Hepatocyte (in vitro differentiated cells): Measurements from ENCODE around the gene KIAA1671. TPM values are rescaled to one million over a fixed set of nuclear protein-coding genes. Genes with fewer than 3 reads are reported as not detected.

Experiments
- DNase-seq: peaks from one replicate; pipeline ENCODE4 v3.0.0-alpha.2; 2016; ENCODE audit warnings: low spot score
- H2AFZ ChIP-seq: fragments of 200-600 bp; sonication (generic); 2 replicates; pipeline ENCODE4 v1.6.0; 2016; ENCODE audit warnings: antibody characterized with exemption, mild to moderate bottlenecking
- H3K27ac ChIP-seq: fragments of 200-600 bp; sonication (generic); 2 replicates; pipeline ENCODE4 v1.5.1; 2016; ENCODE audit warnings: mild to moderate bottlenecking
- H3K27me3 ChIP-seq: fragments of 200-600 bp; sonication (generic); 2 replicates; pipeline ENCODE4 v1.6.1; 2016
- H3K36me3 ChIP-seq: fragments of 200-600 bp; sonication (generic); replicated peaks from 2 replicates; pipeline ENCODE4 v1.5.1; 2016; ENCODE audit warnings: low read depth; ENCODE audit not compliant: insufficient read depth
- H3K4me1 ChIP-seq: fragments of 200-600 bp; sonication (generic); 2 replicates; pipeline ENCODE4 v1.5.1; 2016; ENCODE audit warnings: mild to moderate bottlenecking, moderate library complexity; ENCODE audit not compliant: insufficient read depth
- H3K4me2 ChIP-seq: fragments of 200-600 bp; sonication (generic); 2 replicates; pipeline ENCODE4 v1.6.0; 2016
- H3K4me3 ChIP-seq: fragments of 200-600 bp; sonication (generic); 2 replicates; pipeline ENCODE4 v1.5.1; 2016; ENCODE audit warnings: mild to moderate bottlenecking
- H3K79me2 ChIP-seq: fragments of 200-600 bp; sonication (generic); 2 replicates; pipeline ENCODE4 v1.6.0; 2017; ENCODE audit warnings: mild to moderate bottlenecking
- H3K9me2 ChIP-seq: fragments of 200-600 bp; sonication (generic); replicated peaks from 2 replicates; pipeline ENCODE4 v1.6.0; 2017; ENCODE audit warnings: mild to moderate bottlenecking; ENCODE audit not compliant: insufficient read depth
- H3K9me3 ChIP-seq: fragments of 200-600 bp; sonication (generic); 2 replicates; pipeline ENCODE4 v1.5.1; 2016; ENCODE audit warnings: low read depth, mild to moderate bottlenecking
- H4K20me1 ChIP-seq: fragments of 200-600 bp; sonication (generic); 2 replicates; pipeline ENCODE4 v1.6.0; 2016; ENCODE audit warnings: mild to moderate bottlenecking; ENCODE audit not compliant: insufficient read depth, poor library complexity, severe bottlenecking
- CTCF ChIP-seq: fragments of 200-600 bp; sonication (generic); IDR thresholded peaks from 2 replicates; pipeline ENCODE4 v1.5.1; 2016; ENCODE audit warnings: antibody characterized with exemption, mild to moderate bottlenecking; ENCODE audit not compliant: poor library complexity
- EZH2 ChIP-seq: fragments of 200-600 bp; sonication (generic); IDR thresholded peaks from 2 replicates; pipeline ENCODE4 v1.6.1; 2016; ENCODE audit warnings: antibody characterized with exemption, mild to moderate bottlenecking, borderline replicate concordance
- EZH2phosphoT487 ChIP-seq: fragments of 200-600 bp; sonication (generic); IDR thresholded peaks from one replicate; pipeline ENCODE4 v1.6.1; 2018; ENCODE audit warnings: antibody characterized with exemption, mild to moderate bottlenecking, low read depth, moderate library complexity; ENCODE audit not compliant: unreplicated experiment, severe bottlenecking
- WGBS: methylation state at CpG from one replicate; pipeline ENCODE4 v1.1.6; 2016; ENCODE audit warnings: low lambda C conversion rate; ENCODE audit errors: missing lambda C conversion rate; 5-methylcytosine and 5-hydroxymethylcytosine counted together
- polyA plus RNA-seq: library from polyadenylated mRNA; unstranded; fragments of >200 nt; fragmentation: Nextera tagmentation; extraction: Ambion mirVana; gene quantifications from 2 replicates; pipeline ENCODE4 v1.2.1, GENCODE V29; 2016
- total RNA-seq: library from RNA; depleted of rRNA; stranded (reverse); fragments of >200 nt; gene quantifications from 2 replicates; pipeline ENCODE4 v1.2.3, GENCODE V29; 2014

Gene KIAA1671
- total and polyA plus RNA-seq, 2 experiments from 2014 or later, result 8.1 to 26.5 TPM

GRCh38 chr22:25069758-25070481 is 117.4 kb downstream of the KIAA1671 start:
- Histone ChIP-seq H3K27me3 (no peaks in the 10 kb centered on the region), H4K20me1 (no peaks in the 10 kb centered on the region), H3K36me3 (no peaks in the 10 kb centered on the region), H3K79me2 (no peaks in the 10 kb centered on the region), H3K9me3 (no peaks in the 10 kb centered on the region), H3K27ac (peak overlapping the region; percentile 56), H2AFZ (no peak overlapping the region), H3K4me2 (peak overlapping the region; percentile 13), H3K4me3 (no peak overlapping the region), H3K9me2 (no peaks in the 10 kb centered on the region), H3K4me1 (peaks cover 16% of the 10 kb centered on the region)
- TF ChIP-seq EZH2, result no peak
- TF ChIP-seq EZH2phosphoT487, result no peak
- no peak for TF ChIP-seq CTCF
- DNase-seq, result no peak
- 72% methylated on average over 28 of the region's 29 CpGs for WGBS

DNA sequence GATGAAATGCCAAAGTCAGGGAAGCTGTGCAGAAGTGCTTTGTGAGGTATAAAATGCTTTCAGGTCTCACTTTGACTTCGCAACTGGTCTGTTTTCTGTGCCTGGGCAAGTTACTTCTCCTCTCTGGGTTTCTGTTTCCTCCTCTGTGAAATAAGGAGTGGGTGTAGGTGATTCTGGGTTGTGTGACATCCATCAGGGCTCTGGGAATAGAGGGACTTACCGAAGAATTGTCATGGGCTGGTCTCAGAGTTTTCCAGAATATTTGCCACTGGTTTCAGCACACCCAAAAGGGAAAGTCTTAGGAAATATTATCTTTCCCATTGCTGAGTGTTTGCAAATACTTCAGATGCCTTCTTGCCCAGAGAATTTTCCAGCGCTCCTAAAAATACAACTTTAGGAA is 118.4 kb downstream of the KIAA1671 start:
- H4K20me1 ChIP-seq, result no peaks in the 10 kb centered on the region
- H3K9me2 ChIP-seq, result no peaks in the 10 kb centered on the region
- no peaks in the 10 kb centered on the region for H3K79me2 ChIP-seq
- peak overlapping the region; percentile 13 for H3K4me2 ChIP-seq
- H3K36me3 ChIP-seq, result no peaks in the 10 kb centered on the region
- DNase-seq, result no peak
- H2AFZ ChIP-seq, result no peak overlapping the region
- peaks cover 16% of the 10 kb centered on the region for H3K4me1 ChIP-seq
- peak overlapping the region; percentile 56 for H3K27ac ChIP-seq
- TF ChIP-seq CTCF (no peak), EZH2phosphoT487 (no peak), EZH2 (no peak)
- H3K4me3 ChIP-seq, result no peak overlapping the region
- H3K27me3 ChIP-seq, result no peaks in the 10 kb centered on the region
- WGBS, result 74% methylated on average over 3 of the region's 3 CpGs
- no peaks in the 10 kb centered on the region for H3K9me3 ChIP-seq

DNA sequence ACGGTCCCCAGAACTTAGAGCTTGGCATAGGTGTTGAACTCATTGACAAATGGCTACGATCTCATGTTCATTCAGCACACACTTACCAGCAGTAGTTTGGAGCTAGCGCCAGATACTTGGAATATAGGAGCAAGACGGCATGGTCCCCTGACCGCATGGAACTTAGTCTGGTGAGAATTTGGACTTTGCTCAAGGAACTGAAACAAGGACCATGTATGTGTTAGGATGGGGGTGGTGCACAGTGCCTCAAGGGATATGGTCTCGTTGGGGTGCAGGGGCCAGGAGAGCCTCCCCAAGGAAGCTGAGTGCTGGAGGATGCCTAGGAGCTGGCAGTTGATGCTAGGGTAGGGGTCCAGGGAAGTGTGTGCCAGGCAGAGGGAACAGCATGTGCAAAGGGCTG is 119.2 kb downstream of the KIAA1671 start:
- 91% methylated on average over 6 of the region's 6 CpGs for WGBS
- peaks cover 4% of the 10 kb centered on the region for H3K79me2 ChIP-seq

More for the DNA sequence above, 119.2 kb downstream of the KIAA1671 start:
- Histone ChIP-seq H3K4me2 (no peak overlapping the region), H3K9me2 (no peaks in the 10 kb centered on the region), H3K36me3 (no peaks in the 10 kb centered on the region), H3K4me1 (peaks cover 16% of the 10 kb centered on the region), H3K27me3 (no peaks in the 10 kb centered on the region), H2AFZ (no peak overlapping the region), H3K9me3 (no peaks in the 10 kb centered on the region), H3K27ac (no peak overlapping the region), H4K20me1 (no peaks in the 10 kb centered on the region), H3K4me3 (no peak overlapping the region)
- DNase-seq, result no peak
- TF ChIP-seq EZH2phosphoT487, result no peak
- no peak for TF ChIP-seq EZH2
- no peak for TF ChIP-seq CTCF
